Activated T-cell treated with anti-CD3 and anti-CD28 coated beads, Interleukin-2, amount 50 U/mL, for 4 hours (primary cell): Measurements from ENCODE around the gene PITPNC1. TPM values are rescaled to one million over a fixed set of nuclear protein-coding genes. Genes with fewer than 3 reads are reported as not detected.
"Not testable (repeated sequence)": the region's sequence is repeated elsewhere in the genome, so short reads cannot be mapped to it uniquely, and the experiment has no call there.

ENCODE experiments used
- ATAC-seq, 2 donors: fragments of 200-7000 bp; cut with Tn5 transposase; one replicate each; pipeline ENCODE4 v1.10.0; 2021
- DNase-seq: peaks from one replicate; pipeline ENCODE4 v3.0.0-alpha.2; 2020
- H3K27me3 Mint-ChIP-seq: one replicate; pipeline ENCODE4 v1.8.0; 2021; ENCODE audit warnings: low read depth, mixed read lengths
- H3K36me3 Mint-ChIP-seq: one replicate; pipeline ENCODE4 v1.8.0; 2022; ENCODE audit warnings: mixed read lengths; ENCODE audit not compliant: insufficient read depth
- H3K4me1 Mint-ChIP-seq: one replicate; pipeline ENCODE4 v1.8.0; 2021; ENCODE audit warnings: low read depth, mixed read lengths
- H3K4me3 Mint-ChIP-seq: one replicate; pipeline ENCODE4 v1.8.0; 2021; ENCODE audit warnings: mild to moderate bottlenecking, moderate library complexity, mixed read lengths
- H3K9me3 Mint-ChIP-seq: one replicate; pipeline ENCODE4 v1.8.0; 2021; ENCODE audit warnings: mixed read lengths
- total RNA-seq, 3 donors: library from RNA; stranded (reverse); gene quantifications; one replicate each; pipeline ENCODE4 v1.2.1, GENCODE V29; 2021

PITPNC1 gene
- total RNA-seq, 3 donors from 2014 or later = 14.3 to 28.0 (median 19.7) TPM

GRCh38 chr17:67377488-67378453, 690 bp downstream of the PITPNC1 start:
- peak; percentile 29 to 36 for ATAC-seq
- DNase-seq = peak; percentile 50
- peak overlapping the region; percentile 84 for H3K4me3 Mint-ChIP-seq
- H3K27me3 Mint-ChIP-seq = no peaks in the 10 kb centered on the region
- peaks cover 46% of the 10 kb centered on the region for H3K4me1 Mint-ChIP-seq
- no peaks in the 10 kb centered on the region for H3K9me3 Mint-ChIP-seq
- H3K36me3 Mint-ChIP-seq = peaks cover 2% of the 10 kb centered on the region

- Mint-ChIP-seq H3K9me3 (no peaks in the 10 kb centered on the region), H3K4me1 (peaks cover 51% of the 10 kb centered on the region), H3K4me3 (peak overlapping the region; percentile 84), H3K27me3 (no peaks in the 10 kb centered on the region), H3K36me3 (peaks cover 2% of the 10 kb centered on the region)
- ATAC-seq (peak; percentile 27 to 39), DNase-seq (peak; percentile 79)
These were observed 1.6 kb downstream of the PITPNC1 start for GRCh38 chr17:67378454-67379250.

GRCh38 chr17:67379251-67379630, 2.2 kb downstream of the PITPNC1 start:
- H3K4me3 Mint-ChIP-seq = peak overlapping the region; percentile 84
- no peaks in the 10 kb centered on the region for H3K9me3 Mint-ChIP-seq
- DNase-seq = no peak
- H3K4me1 Mint-ChIP-seq = peaks cover 54% of the 10 kb centered on the region
- ATAC-seq = no peak
- peaks cover 2% of the 10 kb centered on the region for H3K36me3 Mint-ChIP-seq
- no peaks in the 10 kb centered on the region for H3K27me3 Mint-ChIP-seq

- H3K4me1 Mint-ChIP-seq = peaks cover 53% of the 10 kb centered on the region
- H3K4me3 Mint-ChIP-seq = peak overlapping the region; percentile 33
- no peak for DNase-seq
- no peak for ATAC-seq
- no peaks in the 10 kb centered on the region for H3K27me3 Mint-ChIP-seq
- H3K9me3 Mint-ChIP-seq = no peaks in the 10 kb centered on the region
- peaks cover 4% of the 10 kb centered on the region for H3K36me3 Mint-ChIP-seq
These were observed 4.8 kb downstream of the PITPNC1 start for GRCh38 chr17:67381929-67382257.

DNA sequence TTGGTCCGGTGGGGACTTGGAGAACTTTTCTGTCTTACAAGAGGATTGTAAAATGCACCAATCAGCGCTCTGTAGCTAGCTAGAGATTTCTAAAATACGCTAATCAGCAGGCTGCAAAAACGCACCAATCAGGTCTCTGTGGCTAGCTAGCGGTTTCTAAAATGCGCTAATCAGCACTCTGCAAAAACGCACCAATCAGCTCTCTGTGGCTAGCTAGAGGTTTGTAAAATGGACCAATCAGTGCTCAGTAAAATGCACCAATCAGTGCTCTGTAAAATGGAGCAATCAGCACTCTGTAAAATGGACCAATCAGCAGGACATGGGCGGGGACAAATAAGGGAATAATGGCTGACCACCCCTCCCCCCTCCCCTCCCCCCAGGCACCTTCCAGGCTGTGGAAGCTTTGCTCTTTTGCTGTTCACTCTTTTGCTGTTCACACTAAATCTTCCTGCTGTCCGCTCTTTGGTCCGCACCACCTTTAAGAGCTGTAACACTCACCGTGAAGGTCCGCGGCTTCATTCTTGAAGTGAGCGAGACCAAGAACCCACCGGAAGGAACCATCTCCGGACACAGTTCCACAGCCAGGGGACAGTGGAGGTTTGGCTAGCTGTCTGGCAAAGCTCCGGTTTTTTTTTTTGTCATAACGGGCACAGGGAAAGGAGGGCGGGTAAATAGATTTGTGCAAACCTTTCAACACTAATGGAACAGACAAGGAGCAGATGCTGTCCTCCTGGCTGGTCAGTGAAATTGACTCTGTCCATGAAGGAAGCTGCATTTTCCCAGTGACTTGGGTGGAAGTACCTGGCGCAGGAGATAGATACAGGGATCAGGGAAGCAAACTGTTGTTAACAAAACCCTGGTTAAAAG, 8.3 kb downstream of the PITPNC1 start:
- Mint-ChIP-seq H3K9me3 (no peaks in the 10 kb centered on the region), H3K4me3 (no peak overlapping the region), H3K4me1 (peaks cover 70% of the 10 kb centered on the region), H3K36me3 (peaks cover 4% of the 10 kb centered on the region), H3K27me3 (no peaks in the 10 kb centered on the region)
- no peak for DNase-seq
- ATAC-seq = no peak

DNA sequence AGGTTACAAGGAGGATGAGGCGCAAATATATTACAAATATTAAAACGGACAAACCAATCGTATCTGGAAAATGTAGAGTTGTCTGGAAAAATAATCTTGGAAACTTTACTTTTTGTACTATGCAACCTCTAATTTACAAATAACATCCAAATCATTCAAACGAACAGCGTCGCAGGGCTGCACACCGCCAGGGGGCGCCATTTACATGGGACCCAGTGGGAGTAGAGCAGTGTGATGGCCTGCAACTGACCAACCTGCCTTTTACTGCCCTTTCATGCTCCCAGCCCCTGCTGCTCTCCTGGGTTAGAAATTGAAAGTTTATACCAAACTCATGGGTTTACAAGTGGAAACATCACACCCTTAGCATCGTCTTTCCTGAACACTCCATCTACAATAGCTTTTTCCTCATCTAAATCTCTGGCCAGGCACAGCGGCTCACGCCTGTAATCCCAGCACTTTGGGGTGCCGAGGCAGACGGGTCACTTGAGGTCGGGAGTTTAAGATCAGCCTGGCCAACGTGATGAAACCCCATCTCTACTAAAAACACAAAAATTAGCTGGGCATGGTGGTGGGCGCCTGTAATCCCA, 10.0 kb downstream of the PITPNC1 start:
- no peak overlapping the region for H3K4me3 Mint-ChIP-seq
- H3K27me3 Mint-ChIP-seq = no peaks in the 10 kb centered on the region
- no peaks in the 10 kb centered on the region for H3K9me3 Mint-ChIP-seq
- peak; percentile 67 for DNase-seq
- peaks cover 5% of the 10 kb centered on the region for H3K36me3 Mint-ChIP-seq
- H3K4me1 Mint-ChIP-seq = peaks cover 77% of the 10 kb centered on the region
- ATAC-seq = no peak

DNA sequence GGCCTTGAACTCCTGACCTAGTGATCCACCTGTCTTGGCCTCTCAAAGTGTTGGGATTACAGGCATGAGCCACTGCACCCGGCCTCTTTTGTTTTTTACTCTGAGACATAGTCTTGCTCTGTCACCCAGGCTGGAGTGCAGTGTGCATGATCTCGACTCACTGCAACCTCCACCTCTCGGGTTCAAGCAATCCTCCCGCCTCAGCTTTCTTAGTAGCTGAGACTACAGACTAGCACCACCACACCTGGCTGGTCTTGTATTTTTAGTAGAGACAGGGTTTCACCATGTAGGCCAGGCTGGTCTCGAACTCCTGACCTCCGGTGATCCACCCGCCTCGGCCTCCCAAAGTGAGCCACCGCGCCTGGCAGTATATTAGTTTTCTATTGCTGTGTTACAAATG, 11.5 kb downstream of the PITPNC1 start:
- H3K9me3 Mint-ChIP-seq, H3K4me3 Mint-ChIP-seq, H3K27me3 Mint-ChIP-seq, H3K36me3 Mint-ChIP-seq, DNase-seq, ATAC-seq: not testable (repeated sequence)
- H3K4me1 Mint-ChIP-seq = peaks cover 80% of the 10 kb centered on the region

DNA sequence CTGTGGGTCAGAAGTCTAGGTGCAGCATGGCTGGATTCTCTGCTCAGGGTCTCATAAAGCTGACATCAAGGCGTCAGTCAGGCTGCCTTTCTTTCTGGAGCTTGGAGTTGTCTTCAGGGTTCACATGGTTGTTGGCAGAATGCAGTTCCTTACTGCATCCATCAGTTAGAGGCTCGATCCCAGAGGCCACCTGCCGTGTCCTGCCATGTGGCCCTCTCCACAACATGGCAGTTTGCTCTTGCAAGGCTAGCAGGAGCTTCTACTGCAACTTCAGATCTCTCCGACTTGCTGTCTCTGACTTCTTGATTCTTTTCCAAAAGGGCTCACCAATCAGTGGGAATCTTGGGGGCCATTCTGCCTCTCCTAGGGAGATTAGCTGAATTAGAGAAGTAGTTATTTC, 11.9 kb downstream of the PITPNC1 start:
- H3K27me3 Mint-ChIP-seq = no peaks in the 10 kb centered on the region
- H3K4me1 Mint-ChIP-seq = peaks cover 78% of the 10 kb centered on the region
- ATAC-seq (no peak), DNase-seq (no peak)
- H3K36me3 Mint-ChIP-seq = peaks cover 5% of the 10 kb centered on the region
- H3K9me3 Mint-ChIP-seq = no peaks in the 10 kb centered on the region
- H3K4me3 Mint-ChIP-seq = no peak overlapping the region

DNA sequence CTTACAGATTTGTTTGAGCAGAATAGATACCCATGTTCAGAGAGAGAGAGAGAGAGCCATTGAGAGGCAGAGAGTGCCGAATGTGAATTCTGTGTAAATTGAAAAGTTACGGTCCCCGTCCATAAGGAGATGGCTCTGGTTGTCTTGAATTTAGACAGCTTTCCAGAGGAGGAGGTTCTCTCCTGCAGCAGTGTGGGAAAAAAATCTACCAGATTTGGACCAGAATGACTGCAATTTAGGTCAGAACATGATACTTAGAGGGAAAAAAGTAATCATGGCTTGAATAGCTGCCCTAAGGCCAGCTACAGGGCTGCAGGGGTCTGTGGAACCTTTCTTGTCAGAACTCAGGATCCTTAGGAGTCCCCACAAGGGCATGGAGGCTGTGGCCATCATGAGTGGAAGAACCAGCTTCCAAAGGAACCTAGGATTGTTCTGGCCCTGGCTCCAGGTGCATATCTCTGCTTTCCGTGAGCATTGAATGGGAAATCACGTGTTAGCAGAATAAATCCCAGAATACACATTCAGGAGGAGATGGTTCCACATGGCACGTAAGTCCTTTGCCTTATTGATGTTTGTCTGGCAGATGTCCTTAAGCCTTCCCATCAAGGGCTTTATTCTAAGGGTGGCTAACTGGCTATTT, 13.0 kb downstream of the PITPNC1 start:
- Mint-ChIP-seq H3K36me3 (peaks cover 5% of the 10 kb centered on the region), H3K4me1 (peaks cover 78% of the 10 kb centered on the region), H3K4me3 (peak overlapping the region; percentile 75), H3K9me3 (no peaks in the 10 kb centered on the region), H3K27me3 (no peaks in the 10 kb centered on the region)
- ATAC-seq = no peak
- no peak for DNase-seq

DNA sequence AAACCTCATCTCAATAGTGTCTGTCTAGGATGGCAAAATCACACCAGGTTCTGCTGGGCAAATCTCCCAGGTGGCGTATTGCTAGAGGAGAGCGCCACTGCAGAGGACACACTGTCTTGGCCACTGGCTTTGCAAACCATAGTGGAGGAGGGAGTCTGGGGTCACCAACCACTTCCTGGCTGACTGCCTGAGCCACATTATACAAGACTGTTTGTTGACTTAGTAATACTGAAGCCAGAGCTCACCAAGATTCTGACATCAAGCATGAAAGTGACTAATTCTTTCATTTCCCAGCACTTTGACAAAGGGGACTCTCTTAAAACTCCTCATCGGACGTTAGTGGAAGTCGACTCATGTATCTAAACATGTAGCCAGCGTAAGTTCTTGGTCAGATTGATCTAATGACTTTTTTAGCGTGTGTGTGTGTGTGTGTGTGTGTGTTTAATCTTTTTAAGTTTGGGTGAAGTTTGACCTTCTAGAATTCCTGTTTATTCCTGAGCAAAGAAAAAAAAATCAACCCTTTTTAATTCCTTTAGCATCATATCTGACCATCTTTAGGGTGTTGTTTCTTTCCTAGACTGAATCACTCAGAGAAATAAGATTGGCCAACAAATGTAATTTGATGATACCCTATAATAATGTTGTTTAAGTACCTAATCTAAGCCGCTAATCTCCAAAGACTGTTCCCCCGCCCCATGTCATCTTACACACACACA, 13.7 kb downstream of the PITPNC1 start:
- Mint-ChIP-seq H3K27me3 (no peaks in the 10 kb centered on the region), H3K4me3 (peak overlapping the region; percentile 75), H3K4me1 (peaks cover 80% of the 10 kb centered on the region), H3K9me3 (no peaks in the 10 kb centered on the region), H3K36me3 (peaks cover 3% of the 10 kb centered on the region)
- DNase-seq = peak; percentile 39
- ATAC-seq = peak; percentile 95

DNA sequence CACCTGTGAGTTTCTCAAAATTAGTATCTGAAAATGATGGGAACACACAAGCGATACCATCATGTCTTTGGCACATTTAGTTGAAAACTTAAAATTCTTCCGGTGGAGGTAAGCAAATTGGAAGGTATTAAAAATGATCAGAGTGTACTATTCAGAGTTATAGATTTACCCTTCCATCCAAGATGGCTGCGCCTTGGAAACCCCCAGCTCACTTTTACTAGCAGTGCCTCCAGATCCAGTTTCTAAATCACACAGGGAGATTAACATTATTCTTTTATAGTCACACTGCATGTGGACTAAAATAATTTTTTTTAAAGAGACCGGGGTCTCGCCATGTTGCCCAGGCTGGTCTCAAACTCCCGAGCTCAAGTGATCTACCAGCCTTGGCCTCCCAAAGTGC, 15.0 kb downstream of the PITPNC1 start:
- Mint-ChIP-seq H3K4me1 (peaks cover 71% of the 10 kb centered on the region), H3K4me3 (peak overlapping the region; percentile 40), H3K36me3 (peaks cover 2% of the 10 kb centered on the region), H3K27me3 (no peaks in the 10 kb centered on the region), H3K9me3 (no peaks in the 10 kb centered on the region)
- ATAC-seq (no peak), DNase-seq (no peak)

DNA sequence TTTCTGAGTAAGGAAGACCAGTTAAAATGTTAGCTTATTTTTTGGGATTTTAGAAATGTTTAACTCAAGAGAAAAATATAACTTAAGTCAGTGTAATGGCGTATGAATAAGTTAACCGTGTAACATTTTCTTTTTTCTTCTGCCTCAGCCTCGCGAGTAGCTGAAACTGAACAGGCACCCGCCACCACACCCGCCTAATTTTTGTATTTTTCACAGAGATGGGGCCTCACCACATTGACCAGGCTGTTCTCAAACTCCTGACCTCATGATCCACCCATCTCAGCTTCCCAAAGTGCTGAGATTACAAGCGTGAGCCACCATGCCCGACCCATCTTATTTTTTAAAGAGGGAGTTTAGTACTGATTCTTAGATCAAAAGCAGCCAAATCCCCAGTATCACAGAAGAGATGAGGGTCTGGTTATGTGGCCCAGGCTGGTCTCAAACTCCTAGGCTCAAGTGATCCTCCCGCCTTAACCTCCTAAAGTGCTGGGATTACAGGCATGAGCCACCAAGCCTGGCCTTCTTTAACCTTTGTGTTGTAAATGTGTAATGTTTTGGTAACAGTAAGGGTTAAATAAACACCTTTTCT, 16.8 kb downstream of the PITPNC1 start:
- no peak for ATAC-seq
- Mint-ChIP-seq H3K4me3 (no peak overlapping the region), H3K4me1 (peaks cover 70% of the 10 kb centered on the region), H3K9me3 (peaks cover 5% of the 10 kb centered on the region), H3K27me3 (no peaks in the 10 kb centered on the region), H3K36me3 (peaks cover 10% of the 10 kb centered on the region)
- DNase-seq = no peak

DNA sequence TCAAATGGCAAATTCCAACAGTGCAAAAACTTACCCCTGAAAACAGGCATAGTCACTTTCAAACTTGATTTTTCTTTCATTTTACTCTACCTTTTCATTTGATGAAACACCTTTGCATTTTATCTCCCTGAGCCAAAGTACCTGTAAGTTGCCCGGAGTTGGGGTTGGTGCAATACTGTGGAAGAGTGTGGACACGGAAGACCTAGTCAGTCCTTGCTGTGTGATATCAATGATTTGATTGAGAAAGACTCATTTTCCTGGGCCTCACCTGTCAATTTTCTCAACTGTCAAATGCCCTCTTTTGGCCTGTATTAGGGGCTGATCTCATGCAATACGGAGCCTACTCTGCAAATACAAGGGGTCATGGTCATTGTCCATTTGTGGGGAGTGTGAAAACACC, 22.6 kb downstream of the PITPNC1 start:
- ATAC-seq (no peak), DNase-seq (no peak)
- Mint-ChIP-seq H3K27me3 (no peaks in the 10 kb centered on the region), H3K9me3 (peaks cover 5% of the 10 kb centered on the region), H3K4me1 (peaks cover 72% of the 10 kb centered on the region), H3K4me3 (peak overlapping the region; percentile 63), H3K36me3 (peaks cover 11% of the 10 kb centered on the region)
